ENCODE results near the gene PTPRN2. TPM values are rescaled to one million over a fixed set of nuclear protein-coding genes. Genes with fewer than 3 reads are reported as not detected.

Gene PTPRN2
- polyA plus RNA-seq, 1 experiment: 0.31 TPM

DNA sequence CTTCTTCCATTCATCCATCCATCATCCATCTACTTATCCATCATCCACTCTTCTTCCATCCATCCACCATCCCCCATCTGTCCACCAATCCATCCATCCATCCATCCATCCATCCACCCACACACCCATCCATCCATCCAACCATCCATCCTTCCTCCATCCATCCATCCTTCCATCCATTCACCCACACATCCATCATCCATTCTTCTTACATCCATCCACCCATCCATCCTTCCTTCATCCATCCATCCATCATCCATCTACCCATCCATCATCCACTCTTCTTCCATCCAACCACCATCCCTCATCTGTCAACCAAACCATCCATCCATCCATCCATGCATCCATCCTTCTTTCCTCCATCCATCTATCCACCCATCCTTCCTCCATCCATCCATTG is 821.5 kb downstream of the PTPRN2 start:
- ChIA-PET POLR2A (no interaction called here), CTCF (no interaction called here)
- TF ChIP-seq, protein P1, sequence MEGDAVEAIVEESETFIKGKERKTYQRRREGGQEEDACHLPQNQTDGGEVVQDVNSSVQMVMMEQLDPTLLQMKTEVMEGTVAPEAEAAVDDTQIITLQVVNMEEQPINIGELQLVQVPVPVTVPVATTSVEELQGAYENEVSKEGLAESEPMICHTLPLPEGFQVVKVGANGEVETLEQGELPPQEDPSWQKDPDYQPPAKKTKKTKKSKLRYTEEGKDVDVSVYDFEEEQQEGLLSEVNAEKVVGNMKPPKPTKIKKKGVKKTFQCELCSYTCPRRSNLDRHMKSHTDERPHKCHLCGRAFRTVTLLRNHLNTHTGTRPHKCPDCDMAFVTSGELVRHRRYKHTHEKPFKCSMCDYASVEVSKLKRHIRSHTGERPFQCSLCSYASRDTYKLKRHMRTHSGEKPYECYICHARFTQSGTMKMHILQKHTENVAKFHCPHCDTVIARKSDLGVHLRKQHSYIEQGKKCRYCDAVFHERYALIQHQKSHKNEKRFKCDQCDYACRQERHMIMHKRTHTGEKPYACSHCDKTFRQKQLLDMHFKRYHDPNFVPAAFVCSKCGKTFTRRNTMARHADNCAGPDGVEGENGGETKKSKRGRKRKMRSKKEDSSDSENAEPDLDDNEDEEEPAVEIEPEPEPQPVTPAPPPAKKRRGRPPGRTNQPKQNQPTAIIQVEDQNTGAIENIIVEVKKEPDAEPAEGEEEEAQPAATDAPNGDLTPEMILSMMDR (IDR thresholded peaks at IDR 0.05; ENCODE audit: insufficient read depth, low read depth, low read length): no peak
- Histone ChIP-seq H3K4me3 (ENCODE audit: low read depth, low read length) (no peak overlapping the region), H3K27me3 (ENCODE audit: control insufficient read depth, insufficient read depth, low read length) (no peaks in the 10 kb centered on the region), H3K36me3 (ENCODE audit: control insufficient read depth, insufficient read depth, low read length) (no peaks in the 10 kb centered on the region)
- no peak for DNase-seq (ENCODE audit: low read depth)

DNA sequence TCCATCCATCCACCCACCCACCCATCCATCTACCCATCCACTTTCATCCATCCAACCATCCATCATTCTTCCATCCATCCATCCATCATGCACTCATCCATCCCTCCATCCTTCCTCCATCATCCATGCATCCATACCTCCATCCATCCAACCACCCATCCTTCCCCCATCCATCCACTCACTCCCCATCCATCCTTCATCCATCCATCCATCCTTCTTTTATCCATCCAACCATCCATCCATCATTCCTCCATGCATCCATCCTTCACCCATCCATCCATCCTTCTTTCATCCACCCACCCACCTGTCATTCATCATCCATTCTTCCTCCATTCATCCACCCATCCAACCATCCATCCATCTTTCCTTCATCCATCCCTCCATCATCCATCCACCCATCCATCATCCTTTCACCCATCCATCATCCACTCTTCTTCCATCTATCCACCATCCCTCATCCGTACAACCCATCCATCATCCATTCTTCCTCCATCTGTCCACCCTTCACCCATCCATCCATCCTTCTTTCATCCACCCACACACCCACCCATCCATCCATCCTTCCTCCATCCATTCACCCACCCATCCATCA is 822.6 kb downstream of the PTPRN2 start:
- DNase-seq (ENCODE audit: low read depth): no peak
- H3K27me3 ChIP-seq (ENCODE audit: control insufficient read depth, insufficient read depth, low read length): no peaks in the 10 kb centered on the region
- POLR2A ChIA-PET: no interaction called here
- CTCF ChIA-PET: no interaction called here
- H3K36me3 ChIP-seq (ENCODE audit: control insufficient read depth, insufficient read depth, low read length): no peaks in the 10 kb centered on the region
- TF ChIP-seq, protein P1 (IDR thresholded peaks at IDR 0.05; ENCODE audit: insufficient read depth, low read depth, low read length): no peak
- no peak overlapping the region for H3K4me3 ChIP-seq (ENCODE audit: low read depth, low read length)

DNA sequence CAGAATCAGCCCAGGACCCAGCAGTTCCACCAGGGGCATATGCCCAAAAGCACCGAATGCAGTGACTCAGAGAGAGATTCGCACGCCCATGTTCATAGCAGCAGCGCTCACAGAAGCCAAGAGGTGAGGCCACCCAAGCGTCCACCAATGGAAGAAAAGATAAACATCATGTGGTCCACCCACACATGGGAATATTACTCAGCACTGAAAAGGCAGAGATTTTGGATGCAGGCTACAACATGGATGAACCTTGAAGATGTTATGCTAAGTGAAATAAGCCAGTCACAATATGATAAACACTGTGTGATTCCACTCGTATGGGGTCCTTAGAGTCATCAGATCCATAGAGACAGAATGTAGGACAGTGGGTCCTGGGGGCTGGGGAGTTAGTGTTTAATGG is 823.4 kb downstream of the PTPRN2 start:
- no peak for DNase-seq (ENCODE audit: low read depth)
- Histone ChIP-seq H3K27me3 (ENCODE audit: control insufficient read depth, insufficient read depth, low read length) (no peaks in the 10 kb centered on the region), H3K36me3 (ENCODE audit: control insufficient read depth, insufficient read depth, low read length) (no peaks in the 10 kb centered on the region), H3K4me3 (ENCODE audit: low read depth, low read length) (no peak overlapping the region)
- CTCF ChIA-PET: no interaction called here
- TF ChIP-seq, protein P1 (IDR thresholded peaks at IDR 0.05; ENCODE audit: insufficient read depth, low read depth, low read length): no peak
- POLR2A ChIA-PET: no interaction called here

DNA sequence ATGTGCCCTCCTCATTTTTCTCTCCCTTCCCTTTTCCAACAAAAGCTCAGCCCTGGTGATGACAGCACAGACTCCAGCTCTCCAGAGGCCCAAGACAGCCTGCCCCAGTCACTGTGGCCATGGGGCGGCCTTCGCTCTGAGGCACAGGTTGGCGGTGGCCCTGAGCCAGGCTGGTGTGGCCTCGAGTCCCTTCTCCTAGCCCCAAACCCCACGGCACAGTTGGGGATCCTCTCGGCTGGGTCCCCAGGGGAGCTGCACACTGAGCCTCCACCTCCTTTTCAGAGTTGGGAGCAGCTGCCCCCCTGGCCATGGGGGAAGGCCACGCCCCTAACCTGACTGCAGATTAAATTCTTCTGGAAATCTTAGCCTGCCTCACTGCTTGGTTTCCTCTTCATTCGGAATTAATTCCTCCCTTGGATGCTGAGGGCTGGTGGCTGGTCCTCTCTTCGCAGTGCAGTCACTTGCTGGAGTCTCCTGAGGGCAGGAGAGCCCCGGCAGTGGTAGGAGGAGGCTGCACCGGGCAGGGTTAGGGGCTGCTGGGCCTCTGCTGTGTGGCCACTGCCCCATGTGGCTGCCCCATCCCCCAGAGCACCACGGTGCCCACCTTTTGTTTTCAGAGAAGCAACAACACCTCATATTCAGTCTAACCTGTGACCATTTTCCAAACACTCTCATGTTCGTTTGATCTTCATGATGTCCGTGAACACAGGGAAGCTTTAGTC is 824.2 kb downstream of the PTPRN2 start:
- Histone ChIP-seq H3K27me3 (ENCODE audit: control insufficient read depth, insufficient read depth, low read length) (no peaks in the 10 kb centered on the region), H3K36me3 (ENCODE audit: control insufficient read depth, insufficient read depth, low read length) (no peaks in the 10 kb centered on the region), H3K4me3 (ENCODE audit: low read depth, low read length) (no peak overlapping the region)
- no peak for DNase-seq (ENCODE audit: low read depth)
- TF ChIP-seq, protein P1 (IDR thresholded peaks at IDR 0.05; ENCODE audit: insufficient read depth, low read depth, low read length): no peak
- CTCF ChIA-PET: no interaction called here
- POLR2A ChIA-PET: no interaction called here

DNA sequence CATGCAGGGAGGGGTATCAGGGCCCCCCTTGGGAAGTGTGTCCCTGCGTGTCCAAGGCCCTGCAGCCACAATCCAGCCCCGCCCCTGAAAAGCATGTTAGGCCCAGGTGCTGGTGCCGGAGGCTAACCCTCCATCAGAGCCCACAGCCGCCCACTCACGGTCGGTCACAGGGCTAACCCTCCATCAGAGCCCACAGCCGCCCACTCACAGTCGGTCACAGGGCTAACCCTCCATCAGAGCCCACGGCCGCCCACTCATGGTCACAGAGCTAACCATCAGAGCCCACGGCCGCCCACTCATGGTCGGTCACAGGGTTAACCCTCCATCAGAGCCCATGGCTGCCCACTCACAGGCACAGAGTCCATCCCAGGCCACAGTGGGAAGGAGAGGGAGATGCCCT is 824.8 kb downstream of the PTPRN2 start:
- no peaks in the 10 kb centered on the region for H3K27me3 ChIP-seq (ENCODE audit: control insufficient read depth, insufficient read depth, low read length)
- POLR2A ChIA-PET: no interaction called here
- TF ChIP-seq, protein P1 (IDR thresholded peaks at IDR 0.05; ENCODE audit: insufficient read depth, low read depth, low read length): no peak
- no peak for DNase-seq (ENCODE audit: low read depth)
- CTCF ChIA-PET: no interaction called here
- no peaks in the 10 kb centered on the region for H3K36me3 ChIP-seq (ENCODE audit: control insufficient read depth, insufficient read depth, low read length)
- no peak overlapping the region for H3K4me3 ChIP-seq (ENCODE audit: low read depth, low read length)

Data from BJ (cell line).